Right ventricle myocardium inferior (tissue), 1 donor: ENCODE data around the gene USF3. TPM values are rescaled to one million over a fixed set of nuclear protein-coding genes. Genes with fewer than 3 reads are reported as not detected.
A peak's percentile ranks its signal among the peaks of the same experiment; 100 is the strongest.

Experiments
- ATAC-seq: fragments of 200-7000 bp; cut with Tn5 transposase; one replicate; pipeline ENCODE4 v1.9.1; 2020; ENCODE audit warnings: mild to moderate bottlenecking, moderate library complexity
- DNase-seq: peaks from one replicate; pipeline ENCODE4 v3.0.0; 2021; ENCODE audit errors: missing footprints
- intact Hi-C: fragments of 100-400 bp; cut with DNase I; formaldehyde crosslinking; loops from one replicate; pipeline ENCODE4 v1.11.0; 2022
- total RNA-seq: library from RNA; stranded (reverse); fragmentation: NEBNext Ultra II Directional; extraction: Animal tissue kit (Norgen Biotek cat#: 25700); gene quantifications from one replicate; pipeline ENCODE4 v1.2.1, GENCODE V29; 2021
- donor health status: DM: no; HTN: yes; CAD: no; lungs with severe emphysema.

Gene USF3
- total RNA-seq, 1 donor from 2014 or later, result 12.9 TPM

- intact Hi-C loops, result loop anchor here (5.0 kb wide), 2 partner anchors 491 to 576 kb away; no protein-coding TSS in a partner anchor
- DNase-seq, result no peak
- no peak for ATAC-seq
Observed at GRCh38 chr3:113628788-113629187, 67.7 kb downstream of the USF3 start.

DNA sequence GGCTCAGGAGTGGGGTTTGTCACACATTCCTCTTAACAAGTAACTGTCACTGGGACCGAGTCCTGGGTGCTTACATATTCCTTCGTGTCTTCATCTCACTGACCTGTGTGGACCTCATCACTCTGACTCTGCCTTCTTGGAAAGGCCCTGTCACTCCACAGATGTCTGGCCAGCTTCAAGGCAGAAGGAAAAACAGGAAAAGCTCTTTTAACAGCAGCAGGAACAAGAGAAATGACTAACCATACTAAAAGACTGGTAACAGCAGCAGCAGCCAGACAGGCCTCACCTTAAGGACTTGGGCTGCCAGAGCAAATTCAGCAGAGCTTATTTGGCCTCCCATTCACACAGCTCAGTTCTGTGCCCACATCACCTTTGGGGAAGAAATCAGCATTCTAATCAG is 68.1 kb downstream of the USF3 start:
- ATAC-seq (no peak), DNase-seq (no peak)
- intact Hi-C loops, result loop anchor here (5.0 kb wide), 2 partner anchors 491 to 576 kb away; no protein-coding TSS in a partner anchor

DNA sequence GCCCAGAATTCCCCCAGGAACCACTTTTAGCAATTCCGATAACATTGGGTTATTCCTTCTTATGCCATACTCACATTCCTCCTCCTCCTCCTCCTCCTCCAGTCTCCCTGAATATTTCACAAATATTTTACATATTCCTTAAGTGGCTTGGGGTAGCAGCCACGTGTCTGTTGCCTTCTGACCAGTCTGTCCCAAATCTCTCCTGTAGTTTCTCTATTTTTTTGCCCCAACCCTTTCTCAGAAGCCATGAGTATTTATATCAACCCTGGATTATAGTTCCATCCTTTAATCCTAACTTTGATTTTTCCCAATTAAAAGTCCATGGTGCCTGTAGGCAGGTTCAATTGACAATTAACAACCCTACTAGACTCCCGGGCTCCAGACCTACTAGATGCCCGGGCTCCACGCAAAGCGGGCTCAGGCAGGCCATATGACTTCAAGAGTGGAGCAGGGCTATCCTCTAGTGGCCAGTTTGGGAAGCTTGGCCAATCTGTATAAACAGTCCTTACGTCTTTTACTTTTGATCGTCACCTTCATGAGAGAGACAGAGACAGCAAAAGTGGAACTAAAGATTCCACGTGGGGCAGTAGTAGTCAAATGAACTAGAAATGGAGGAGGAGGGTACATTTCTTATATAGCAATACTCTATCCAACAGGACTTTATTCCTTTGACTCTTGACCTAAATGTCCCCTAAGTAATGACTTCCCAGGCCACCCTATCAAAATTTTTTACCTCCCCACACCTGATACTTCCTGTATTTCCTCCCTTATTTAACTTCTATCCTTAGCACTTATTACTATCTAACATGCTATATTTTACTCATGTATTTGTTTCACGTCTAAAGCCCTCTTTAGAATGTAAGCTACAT is 69.7 kb downstream of the USF3 start:
- ATAC-seq (peak; percentile 94), DNase-seq (peak; percentile 81)
- intact Hi-C loops, result loop anchor here (1.0 to 5.0 kb wide), 3 partner anchors 131 to 574 kb away; no protein-coding TSS in a partner anchor

GRCh38 chr3:113625834-113626233 is 70.6 kb downstream of the USF3 start:
- intact Hi-C loops, result loop anchor here (1.0 to 5.0 kb wide), 3 partner anchors 131 to 574 kb away; no protein-coding TSS in a partner anchor
- DNase-seq (no peak), ATAC-seq (no peak)

GRCh38 chr3:113623811-113624210 is 72.6 kb downstream of the USF3 start:
- no peak for DNase-seq
- intact Hi-C loops, result no loop called here
- ATAC-seq, result no peak

DNA sequence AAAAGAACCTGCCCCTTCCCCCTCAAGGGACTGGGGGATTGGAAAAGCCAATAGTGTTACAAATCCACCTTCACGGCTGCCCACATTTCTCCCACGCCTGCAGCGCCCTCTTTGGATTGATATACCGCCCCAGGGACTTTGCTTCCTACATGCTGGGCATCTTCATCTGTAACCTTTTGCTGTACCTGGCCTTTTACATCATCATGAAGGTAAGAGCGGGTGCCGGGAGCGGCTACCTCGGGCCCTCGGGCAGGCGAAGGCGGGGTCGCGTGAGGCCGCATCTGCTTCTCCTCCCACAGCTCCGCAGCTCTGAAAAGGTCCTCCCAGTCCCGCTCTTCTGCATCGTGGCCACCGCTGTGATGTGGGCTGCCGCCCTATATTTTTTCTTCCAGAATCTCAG is 73.1 kb downstream of the USF3 start:
- ATAC-seq (no peak), DNase-seq (no peak)
- intact Hi-C loops, result no loop called here

DNA sequence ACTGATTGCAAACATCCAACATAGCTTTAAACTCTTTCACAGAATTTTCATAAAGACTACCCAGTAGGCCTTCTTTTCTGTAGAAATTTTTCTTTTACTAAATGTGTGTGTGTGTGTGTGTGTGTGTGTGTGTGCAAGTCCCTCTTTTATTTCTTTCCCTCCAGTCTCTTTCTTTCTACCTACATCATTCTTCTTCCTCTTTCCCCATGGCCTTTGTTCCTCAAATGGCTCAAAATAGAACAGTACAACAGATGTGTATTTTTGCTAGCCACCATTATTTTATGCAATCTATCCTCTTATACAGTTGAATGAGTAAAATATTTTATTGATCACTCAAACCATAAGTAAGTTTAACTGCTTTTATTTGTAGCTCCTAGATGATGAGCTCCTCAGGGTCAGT is 76.4 kb downstream of the USF3 start:
- DNase-seq (no peak), ATAC-seq (no peak)
- intact Hi-C loops, result no loop called here

- ATAC-seq (no peak), DNase-seq (no peak)
- intact Hi-C loops, result no loop called here
Observed at GRCh38 chr3:113617726-113618125, 78.7 kb downstream of the USF3 start.

GRCh38 chr3:113615976-113616375 is 80.5 kb downstream of the USF3 start:
- intact Hi-C loops, result no loop called here
- DNase-seq, result no peak
- peak; percentile 84 for ATAC-seq

DNA sequence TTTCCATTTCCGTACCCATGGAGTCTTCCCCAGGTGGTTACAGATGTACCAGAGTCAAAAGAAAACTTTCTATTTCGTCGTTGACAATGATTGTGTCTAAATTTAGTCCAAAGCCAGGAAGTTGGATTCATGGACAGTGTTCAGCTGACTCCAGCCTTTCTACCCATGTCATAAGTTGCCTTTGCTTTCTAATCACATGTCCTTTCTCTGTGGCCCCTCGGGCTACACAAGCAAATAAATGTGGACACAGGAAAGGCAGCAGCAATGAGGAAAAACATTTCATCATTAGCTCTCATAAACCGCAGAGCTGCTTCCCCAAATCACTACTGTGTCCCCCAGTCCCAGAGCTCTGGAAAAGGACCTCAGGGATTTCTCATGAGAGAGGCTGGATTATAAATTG is 82.0 kb downstream of the USF3 start:
- no peak for DNase-seq
- peak; percentile 64 for ATAC-seq
- intact Hi-C loops, result no loop called here

- DNase-seq, result no peak
- intact Hi-C loops, result no loop called here
- no peak for ATAC-seq
Observed at GRCh38 chr3:113607219-113607596, 89.2 kb downstream of the USF3 start.

DNA sequence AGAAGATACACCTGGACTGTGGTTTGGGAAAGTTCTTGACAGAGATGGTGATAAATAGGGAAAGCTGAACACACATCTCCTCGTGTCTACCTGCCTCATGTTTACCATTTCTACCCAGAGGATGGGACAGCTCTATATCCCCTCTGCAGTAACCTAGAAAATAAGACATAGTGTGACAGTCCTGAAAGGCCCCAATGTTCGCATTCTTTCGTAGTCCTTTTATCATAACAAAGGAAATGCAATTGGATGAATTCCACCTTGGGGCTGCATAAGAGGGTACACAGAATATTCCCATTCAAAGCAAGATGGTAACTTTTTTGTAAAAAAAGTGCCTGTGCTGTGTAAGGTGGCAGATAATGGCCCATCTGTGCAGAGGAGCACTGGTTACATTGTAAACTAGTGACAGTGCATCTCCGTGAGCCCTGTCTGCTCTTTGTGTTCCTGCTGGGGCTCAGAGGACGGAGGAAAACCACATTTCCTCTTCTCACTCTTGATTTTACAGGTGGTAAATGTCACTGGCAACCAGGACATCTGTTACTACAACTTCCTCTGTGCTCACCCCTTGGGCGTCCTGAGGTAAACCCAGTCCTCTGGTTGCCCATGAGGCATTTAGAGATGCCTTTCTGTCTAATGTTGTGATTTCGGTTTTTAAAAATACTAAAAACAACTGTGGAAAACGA is 89.8 kb downstream of the USF3 start:
- DNase-seq (no peak), ATAC-seq (no peak)
- intact Hi-C loops, result no loop called here

GRCh38 chr3:113602836-113603235 is 93.6 kb downstream of the USF3 start:
- ATAC-seq, result no peak
- no peak for DNase-seq
- intact Hi-C loops, result no loop called here

- DNase-seq, result no peak
- no peak for ATAC-seq
- intact Hi-C loops, result no loop called here
Observed at GRCh38 chr3:113602256-113602655, 94.2 kb downstream of the USF3 start.

DNA sequence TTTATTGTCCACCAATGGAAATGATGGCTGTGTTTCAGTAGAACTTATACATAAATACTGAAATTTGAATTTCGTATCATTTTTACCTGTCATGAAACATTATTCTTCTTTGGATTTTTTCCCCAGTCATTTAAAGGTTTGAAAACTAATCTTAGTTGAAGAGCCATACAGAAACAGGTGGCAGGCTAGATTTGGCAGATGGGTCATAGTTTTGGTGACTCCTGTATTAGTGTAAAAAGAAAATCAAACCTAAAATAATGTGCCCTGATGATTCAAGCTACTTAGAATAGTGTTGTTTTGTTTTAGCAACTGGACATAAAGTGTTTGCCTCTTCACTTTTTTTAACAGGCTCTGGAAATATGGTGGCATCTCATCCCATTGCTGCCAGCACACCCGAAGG is 95.2 kb downstream of the USF3 start:
- DNase-seq (no peak), ATAC-seq (no peak)
- intact Hi-C loops, result no loop called here

DNA sequence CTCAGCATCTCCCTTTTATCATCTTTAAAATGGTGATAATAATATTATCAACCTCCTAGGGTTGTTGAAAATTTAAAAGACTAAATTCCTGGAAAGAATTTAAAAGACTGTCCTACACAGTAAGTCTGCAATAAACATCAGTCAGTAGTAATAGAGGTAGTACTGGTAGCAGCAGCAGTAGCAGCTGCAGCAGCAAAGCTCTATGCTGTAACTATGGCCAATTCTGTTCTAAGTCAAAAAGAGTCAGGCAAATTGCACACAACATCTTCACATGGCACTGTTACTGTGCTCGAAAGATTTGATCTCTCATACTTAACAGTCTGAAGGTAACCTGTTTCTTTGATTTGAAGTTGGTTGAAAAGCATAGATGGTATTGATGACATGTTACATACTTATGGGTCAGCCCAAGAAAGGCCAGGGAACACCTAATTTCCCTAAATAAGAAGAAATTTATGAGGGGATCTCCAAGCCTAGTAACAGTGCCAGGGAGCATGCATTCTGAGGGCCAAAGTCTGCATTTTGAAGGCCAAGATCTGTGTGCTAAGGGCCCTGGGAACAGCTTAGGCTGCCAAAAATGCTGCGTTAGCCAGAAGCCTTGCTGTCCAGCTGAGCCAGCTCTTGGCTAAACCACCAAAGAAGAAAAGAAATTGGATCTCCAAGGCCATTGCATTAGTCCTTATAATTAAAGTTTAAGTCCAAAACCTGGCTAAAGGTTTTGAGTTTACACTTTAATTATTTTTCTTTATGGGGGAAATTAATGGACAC is 95.8 kb downstream of the USF3 start:
- intact Hi-C loops, result no loop called here
- peak; percentile 68 for DNase-seq
- peak; percentile 70 for ATAC-seq
